Measurements from ENCODE around the gene ABCA4. TPM values are rescaled to one million over a fixed set of nuclear protein-coding genes. Genes with fewer than 3 reads are reported as not detected.

ABCA4 gene
- total RNA-seq, 1 donor from 2014 or later, result not detected

- ChIA-PET CTCF (no interaction called here), POLR2A (no interaction called here)
- ATAC-seq (ENCODE audit: low read depth) (no peak), DNase-seq (no peak)
- Mint-ChIP-seq H3K9me3 (no peaks in the 10 kb centered on the region), H3K27ac (no peak overlapping the region), H3K27me3 (peaks cover 31% of the 10 kb centered on the region), H3K4me3 (no peak overlapping the region), H3K36me3 (ENCODE audit: low read depth) (no peaks in the 10 kb centered on the region), H3K4me1 (no peaks in the 10 kb centered on the region)
- intact Hi-C loops (cut with micrococcal nuclease), result no loop called here
- no peak for TF ChIP-seq CTCF (IDR thresholded peaks at IDR 0.05)
Measured at GRCh38 chr1:94107141-94107540, 13.8 kb downstream of the ABCA4 start.

- CTCF ChIA-PET, result no interaction called here
- Mint-ChIP-seq H3K27me3 (peaks cover 31% of the 10 kb centered on the region), H3K4me3 (no peak overlapping the region)
Measured at GRCh38 chr1:94106716-94107115, 14.2 kb downstream of the ABCA4 start.

GRCh38 chr1:94105957-94106529, 14.9 kb downstream of the ABCA4 start:
- peaks cover 31% of the 10 kb centered on the region for H3K27me3 Mint-ChIP-seq
- no peaks in the 10 kb centered on the region for H3K9me3 Mint-ChIP-seq
- POLR2A ChIA-PET, result no interaction called here
- H3K4me3 Mint-ChIP-seq, result no peak overlapping the region
- CTCF ChIA-PET, result no interaction called here
- no peaks in the 10 kb centered on the region for H3K4me1 Mint-ChIP-seq
- intact Hi-C loops (cut with micrococcal nuclease), result no loop called here
- TF ChIP-seq CTCF (IDR thresholded peaks at IDR 0.05), result no peak
- no peaks in the 10 kb centered on the region for H3K36me3 Mint-ChIP-seq (ENCODE audit: low read depth)
- H3K27ac Mint-ChIP-seq, result no peak overlapping the region
- DNase-seq (no peak), ATAC-seq (ENCODE audit: low read depth) (no peak)

More at GRCh38 chr1:94106716-94107115, 14.2 kb downstream of the ABCA4 start:
- no peaks in the 10 kb centered on the region for H3K4me1 Mint-ChIP-seq
- POLR2A ChIA-PET, result no interaction called here
- no peak for DNase-seq
- no peaks in the 10 kb centered on the region for H3K9me3 Mint-ChIP-seq
- intact Hi-C loops (cut with micrococcal nuclease), result no loop called here
- TF ChIP-seq CTCF (IDR thresholded peaks at IDR 0.05), result no peak
- H3K36me3 Mint-ChIP-seq (ENCODE audit: low read depth), result no peaks in the 10 kb centered on the region
- ATAC-seq (ENCODE audit: low read depth), result no peak
- H3K27ac Mint-ChIP-seq, result no peak overlapping the region

GRCh38 chr1:94105581-94105952, 15.4 kb downstream of the ABCA4 start:
- no peaks in the 10 kb centered on the region for H3K9me3 Mint-ChIP-seq
- ATAC-seq (ENCODE audit: low read depth) (no peak), DNase-seq (no peak)
- H3K4me3 Mint-ChIP-seq, result no peak overlapping the region
- H3K36me3 Mint-ChIP-seq (ENCODE audit: low read depth), result no peaks in the 10 kb centered on the region
- no peak for TF ChIP-seq CTCF (IDR thresholded peaks at IDR 0.05)
- ChIA-PET CTCF (no interaction called here), POLR2A (no interaction called here)
- H3K27me3 Mint-ChIP-seq, result peaks cover 27% of the 10 kb centered on the region
- H3K27ac Mint-ChIP-seq, result no peak overlapping the region
- intact Hi-C loops (cut with micrococcal nuclease), result no loop called here
- no peaks in the 10 kb centered on the region for H3K4me1 Mint-ChIP-seq

GRCh38 chr1:94104776-94105580, 16.0 kb downstream of the ABCA4 start:
- no peak for TF ChIP-seq CTCF (IDR thresholded peaks at IDR 0.05)
- POLR2A ChIA-PET, result no interaction called here
- no peak overlapping the region for H3K4me3 Mint-ChIP-seq
- DNase-seq, result no peak
- no peaks in the 10 kb centered on the region for H3K9me3 Mint-ChIP-seq
- peaks cover 27% of the 10 kb centered on the region for H3K27me3 Mint-ChIP-seq
- H3K27ac Mint-ChIP-seq, result no peak overlapping the region
- intact Hi-C loops (cut with micrococcal nuclease), result no loop called here
- no peaks in the 10 kb centered on the region for H3K36me3 Mint-ChIP-seq (ENCODE audit: low read depth)
- H3K4me1 Mint-ChIP-seq, result no peaks in the 10 kb centered on the region
- ATAC-seq (ENCODE audit: low read depth), result no peak
- CTCF ChIA-PET, result no interaction called here
